Ammon's horn (tissue), 1 donor: ENCODE results near the gene ADISSP.
A peak's percentile ranks its signal among the peaks of the same experiment; 100 is the strongest.

Experiments used
- DNase-seq: peaks from one replicate; pipeline ENCODE4 v3.0.0-alpha.2; 2016; ENCODE audit warnings: low spot score

The ADISSP gene

DNA sequence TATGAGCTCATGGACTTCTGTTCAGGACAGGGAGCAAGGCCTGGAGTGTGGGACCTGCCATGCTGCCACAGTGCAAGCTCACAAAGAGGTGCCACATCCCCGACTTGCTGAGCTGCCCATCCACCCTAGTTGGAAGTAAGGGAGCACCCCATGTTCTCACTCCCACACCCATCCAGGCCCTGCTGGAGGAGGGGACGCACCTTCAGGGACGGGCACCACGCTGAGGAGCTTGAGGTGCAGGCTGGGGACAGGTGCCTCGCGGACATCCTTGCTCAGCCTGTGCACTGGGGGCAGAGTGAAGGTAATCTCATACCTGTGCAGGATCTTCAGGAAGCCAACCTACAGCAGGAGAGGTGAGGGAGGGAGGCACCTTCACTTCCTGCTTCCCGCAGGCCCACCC is 12.3 kb downstream of the ADISSP start:
- DNase-seq: no peak

DNA sequence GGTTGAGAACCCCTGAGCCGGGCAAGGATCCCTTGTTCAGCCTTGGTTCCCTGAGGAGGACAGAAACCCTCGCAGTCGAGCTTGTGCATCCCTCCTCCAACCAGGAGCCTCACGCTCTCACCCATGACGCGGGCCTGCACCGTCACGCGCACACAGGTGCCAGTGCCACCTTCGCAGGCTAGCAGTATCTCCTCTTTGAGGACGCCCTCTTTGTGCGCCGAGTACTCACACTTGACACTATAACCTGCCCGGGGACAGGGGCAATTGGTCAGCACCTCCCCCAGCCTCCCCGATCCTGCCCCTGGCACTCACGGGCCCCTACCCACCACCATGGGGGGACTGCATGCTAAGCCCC is 13.3 kb downstream of the ADISSP start:
- no peak for DNase-seq

GRCh38 chr20:3753501-3754275 is 13.9 kb downstream of the ADISSP start:
- DNase-seq: no peak

DNA sequence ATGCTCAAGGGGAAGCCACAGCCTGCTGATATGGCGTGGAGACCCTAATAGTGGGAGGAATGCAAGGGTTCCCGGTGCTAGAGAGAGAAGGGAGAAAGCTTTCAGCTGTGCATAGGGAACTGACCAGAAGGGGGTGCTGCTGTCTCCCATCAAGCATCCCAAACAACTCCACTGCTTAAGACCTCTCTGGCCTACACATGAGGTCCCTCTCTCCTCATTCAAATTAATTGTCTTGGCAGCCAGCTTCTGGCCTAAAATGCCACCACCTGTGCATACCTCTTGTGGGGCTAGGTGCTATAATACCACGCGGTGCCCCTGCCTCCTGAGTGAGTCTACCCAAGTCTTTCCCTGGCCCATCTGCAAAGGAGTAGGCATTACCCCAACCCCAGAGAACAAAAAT is 14.5 kb downstream of the ADISSP start:
- peak; percentile 81 for DNase-seq

GRCh38 chr20:3752386-3752759 is 15.2 kb downstream of the ADISSP start:
- DNase-seq: no peak

DNA sequence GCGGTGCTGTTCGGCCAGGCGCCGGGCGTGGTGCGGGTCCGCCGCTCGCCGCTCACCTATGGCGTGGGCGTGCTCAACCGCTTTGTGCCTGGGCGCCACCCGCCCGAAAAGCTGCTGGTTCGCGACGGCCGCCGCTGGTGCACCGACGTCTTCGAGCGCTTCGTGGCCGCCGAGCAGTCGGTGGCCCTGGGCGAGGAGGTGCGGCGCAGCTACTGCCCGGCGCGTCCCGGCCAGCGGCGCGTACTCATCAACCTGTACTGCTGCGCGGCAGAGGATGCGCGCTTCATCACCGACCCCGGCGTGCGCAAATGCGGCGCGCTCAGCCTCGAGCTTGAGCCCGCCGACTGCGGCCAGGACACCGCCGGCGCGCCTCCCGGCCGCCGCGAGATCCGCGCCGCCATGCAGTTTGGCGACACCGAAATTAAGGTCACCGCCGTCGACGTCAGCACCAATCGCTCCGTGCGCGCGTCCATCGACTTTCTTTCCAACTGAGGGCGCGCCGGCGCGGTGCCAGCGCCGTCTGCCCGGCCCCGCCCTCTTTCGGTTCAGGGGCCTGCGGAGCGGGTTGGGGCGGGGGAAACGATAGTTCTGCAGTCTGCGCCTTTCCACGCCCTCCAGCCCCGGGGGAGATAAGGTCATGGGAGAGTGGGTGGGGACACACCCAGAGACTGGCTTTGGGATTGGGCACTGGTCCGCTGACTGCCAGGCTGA is 15.7 kb downstream of the ADISSP start:
- DNase-seq: no peak

GRCh38 chr20:3751305-3751674 is 16.3 kb downstream of the ADISSP start:
- DNase-seq: no peak

- no peak for DNase-seq
These were observed 17.6 kb downstream of the ADISSP start for GRCh38 chr20:3749689-3750531.

GRCh38 chr20:3749087-3749688 is 18.4 kb downstream of the ADISSP start:
- no peak for DNase-seq

DNA sequence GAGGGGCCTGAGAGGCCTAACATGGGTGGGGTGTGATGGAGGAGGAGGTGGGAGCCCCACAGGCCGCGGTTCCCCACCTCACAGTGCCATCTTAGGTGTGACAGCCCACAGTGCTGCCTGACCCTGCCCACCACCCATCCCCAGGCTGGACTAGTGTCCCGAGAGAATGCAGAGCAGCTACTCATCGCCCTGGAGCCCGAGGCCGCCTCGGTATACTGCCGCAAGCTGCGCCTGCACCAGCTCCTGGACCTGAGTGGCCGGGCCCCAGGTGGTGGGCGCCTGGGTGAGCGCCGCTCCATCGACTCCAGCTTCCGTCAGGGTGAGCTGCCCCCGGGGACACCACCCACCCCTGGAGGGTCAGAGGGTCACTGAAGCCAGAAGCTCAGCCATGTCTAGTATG is 19.5 kb downstream of the ADISSP start:
- DNase-seq: no peak

GRCh38 chr20:3747471-3747870 is 20.1 kb downstream of the ADISSP start:
- no peak for DNase-seq

DNA sequence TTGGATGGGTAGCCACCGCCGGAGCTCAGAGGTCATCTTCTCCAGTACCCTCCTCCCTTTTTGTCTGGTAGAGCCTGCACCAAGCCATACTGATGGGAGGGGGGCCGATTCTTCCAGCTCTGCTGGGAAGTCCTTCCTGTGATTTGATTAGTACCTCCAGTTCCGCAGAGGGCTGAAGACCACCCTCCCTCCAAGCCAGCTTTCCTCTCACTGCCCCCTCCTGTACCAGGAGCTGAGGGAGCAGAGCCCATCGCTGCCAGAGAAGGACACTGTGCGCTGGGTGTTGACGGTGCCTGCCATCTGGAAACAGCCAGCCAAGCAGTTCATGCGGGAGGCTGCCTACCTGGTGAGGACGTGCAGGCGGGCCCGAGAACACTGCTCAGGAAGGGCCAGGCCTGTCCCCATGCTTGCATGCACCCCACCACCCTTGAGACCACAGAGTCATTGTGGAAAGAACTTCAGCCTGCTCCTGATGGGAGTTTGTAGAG is 21.8 kb downstream of the ADISSP start:
- no peak for DNase-seq

GRCh38 chr20:3744806-3745685 is 22.5 kb downstream of the ADISSP start:
- DNase-seq: no peak

DNA sequence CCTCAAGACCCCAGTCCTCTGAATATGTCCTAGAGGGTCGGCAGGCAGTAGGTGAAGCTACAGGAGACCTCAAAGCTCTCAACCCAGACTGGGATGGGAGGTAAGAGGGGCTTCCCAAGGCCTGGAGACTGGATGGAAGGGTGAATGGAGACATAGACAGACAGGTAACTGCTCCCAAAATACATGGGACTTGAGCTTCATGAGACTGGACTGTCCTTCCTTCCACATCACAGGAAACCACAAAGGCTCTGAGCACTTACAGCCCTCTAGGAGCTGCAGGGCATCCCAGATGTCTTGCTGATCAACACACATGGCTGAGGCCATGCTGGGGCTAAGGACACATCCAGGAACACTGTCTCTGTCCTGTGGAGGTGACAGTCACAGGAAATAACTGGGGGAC is 23.5 kb downstream of the ADISSP start:
- DNase-seq: no peak

- DNase-seq: no peak
These were observed 24.3 kb downstream of the ADISSP start for GRCh38 chr20:3743251-3743650.

DNA sequence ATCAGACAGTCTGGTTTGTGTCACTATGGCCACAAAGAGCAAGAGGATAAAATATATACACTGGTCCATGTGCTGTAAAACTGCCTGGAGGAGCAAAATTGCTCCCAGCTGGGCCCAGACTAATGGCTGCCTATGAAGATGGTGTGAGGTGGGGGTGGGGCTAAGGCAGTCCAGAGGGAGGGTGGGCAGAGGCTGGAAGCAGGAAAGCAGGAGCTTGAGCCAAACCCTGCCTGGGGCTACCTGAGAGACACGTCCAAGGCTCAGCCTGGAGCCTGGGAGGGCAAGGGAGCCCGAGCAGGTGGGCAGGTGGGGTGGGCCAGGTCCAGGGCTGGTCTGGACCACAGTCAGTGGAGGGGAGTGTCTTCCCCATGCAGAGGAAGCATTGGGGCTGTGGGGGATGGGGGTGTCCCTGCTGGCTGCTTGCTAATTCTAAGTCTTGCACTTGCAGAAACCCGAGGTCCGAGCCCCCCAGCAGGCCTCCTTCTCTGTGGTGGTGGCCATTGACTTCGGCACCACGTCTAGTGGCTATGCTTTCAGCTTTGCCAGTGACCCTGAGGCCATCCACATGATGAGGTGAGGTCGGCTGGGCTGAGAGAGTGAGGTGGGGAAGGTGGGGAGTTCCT is 25.6 kb downstream of the ADISSP start:
- no peak for DNase-seq

- no peak for DNase-seq
These were observed 26.8 kb downstream of the ADISSP start for GRCh38 chr20:3740615-3741301.

DNA sequence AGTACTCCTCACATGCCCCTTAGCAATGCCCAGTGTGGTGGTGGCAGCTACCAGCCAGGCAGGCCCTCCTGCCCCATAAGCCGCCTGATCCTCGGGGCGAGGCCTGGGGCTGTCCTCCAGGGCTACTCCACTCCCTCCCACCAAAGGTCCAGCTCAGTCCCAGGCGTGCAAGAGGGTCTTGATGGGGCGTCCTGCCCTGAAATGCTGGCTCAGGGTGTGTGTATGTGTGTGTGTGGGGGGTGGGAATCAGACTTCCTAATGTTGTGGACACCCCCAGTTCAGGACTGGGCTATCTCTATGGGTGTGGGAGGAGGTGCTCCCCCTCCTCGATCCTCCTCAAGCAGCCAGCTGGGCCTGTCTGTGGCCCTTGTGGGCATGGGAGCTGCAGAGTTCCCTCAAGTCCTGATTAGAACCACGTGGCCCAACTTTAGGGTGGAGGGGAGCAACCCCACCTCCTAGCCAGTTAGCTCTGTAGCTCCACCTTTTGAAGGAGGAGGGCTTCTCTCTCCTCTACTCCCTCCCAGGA is 27.6 kb downstream of the ADISSP start:
- no peak for DNase-seq

DNA sequence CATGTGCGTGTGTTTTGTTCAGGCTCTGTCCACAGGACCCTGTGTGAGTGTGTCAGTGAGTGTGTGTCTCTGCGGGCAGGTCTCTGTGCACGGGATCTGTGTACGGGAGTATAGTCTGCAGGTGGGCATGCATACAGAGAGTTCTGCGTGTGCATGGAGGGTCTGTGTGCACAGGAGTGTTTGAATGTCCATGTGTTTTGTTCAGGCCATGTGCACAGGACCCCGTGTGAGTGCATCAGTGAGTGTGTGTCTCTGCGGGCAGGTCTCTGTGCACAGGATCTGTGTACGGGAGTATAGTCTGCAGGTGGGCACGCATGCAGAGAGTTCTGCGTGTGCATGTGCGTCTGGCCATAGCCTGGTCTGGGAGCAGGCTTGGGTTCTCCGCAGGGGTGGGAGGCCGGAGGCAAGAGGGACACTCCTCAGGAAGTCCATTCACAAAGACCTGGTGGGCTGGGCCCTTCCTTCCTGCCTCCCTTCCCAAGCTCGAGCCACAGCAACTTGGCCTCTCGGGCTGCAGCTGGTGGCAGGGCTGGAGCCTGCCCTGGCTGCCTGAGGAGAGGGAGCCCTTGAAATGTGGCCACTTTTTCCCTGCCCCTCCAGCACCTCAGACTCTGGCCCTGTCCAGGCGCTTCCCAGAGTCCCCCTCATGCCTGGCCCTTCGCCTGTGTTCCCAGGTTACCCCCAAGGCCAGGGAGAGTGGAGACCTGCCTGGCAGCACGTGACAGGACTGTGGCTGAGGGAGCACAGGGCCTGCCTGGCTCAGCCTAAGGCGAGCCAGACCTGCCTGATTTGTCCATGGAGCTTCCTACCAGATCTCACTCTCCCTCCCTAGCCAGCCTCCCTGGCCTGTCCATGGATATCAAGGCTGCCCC is 28.3 kb downstream of the ADISSP start:
- DNase-seq: no peak
